OCI-LY1 (cell line): Measurements from ENCODE around the gene NTMT2.

ENCODE experiments used
- H2AFZ ChIP-seq: fragments of 200-600 bp; sonication (generic), shearing (Covaris generic); 2 replicates; pipeline ENCODE4 v1.6.0; 2014; ENCODE audit warnings: antibody characterized with exemption, mild to moderate bottlenecking, low read length
- H3F3A ChIP-seq: fragments of 200-600 bp; sonication (generic), shearing (Covaris generic); 2 replicates; pipeline ENCODE4 v1.6.0; 2014; ENCODE audit warnings: mild to moderate bottlenecking, antibody characterized with exemption, low read length, moderate library complexity; ENCODE audit not compliant: insufficient read depth
- H3K27ac ChIP-seq: fragments of 200-600 bp; sonication (generic); 2 replicates; pipeline ENCODE4 v1.5.1; 2014; ENCODE audit warnings: low read length, mixed run types, mild to moderate bottlenecking, low read depth; ENCODE audit not compliant: poor library complexity, severe bottlenecking
- H3K27me3 ChIP-seq: fragments of 200-600 bp; sonication (generic); 2 replicates; pipeline ENCODE4 v1.6.0; 2014; ENCODE audit warnings: antibody characterized with exemption, mild to moderate bottlenecking, low read length, moderate library complexity; ENCODE audit not compliant: insufficient read depth
- H3K36me3 ChIP-seq: fragments of 200-600 bp; sonication (generic); 2 replicates; pipeline ENCODE4 v1.6.1; 2014; ENCODE audit warnings: mild to moderate bottlenecking, antibody characterized with exemption, low read length, moderate library complexity, mixed read lengths; ENCODE audit not compliant: insufficient read depth
- H3K4me1 ChIP-seq: fragments of 200-600 bp; sonication (generic); 2 replicates; pipeline ENCODE4 v1.5.1; 2014; ENCODE audit warnings: mild to moderate bottlenecking, low read length, moderate library complexity; ENCODE audit not compliant: insufficient read depth, severe bottlenecking
- H3K4me2 ChIP-seq: fragments of 200-600 bp; sonication (generic), shearing (Covaris generic); 2 replicates; pipeline ENCODE4 v1.6.1; 2014; ENCODE audit warnings: low read length
- H3K4me3 ChIP-seq: fragments of 200-600 bp; sonication (generic); 2 replicates; pipeline ENCODE4 v1.5.1; 2014; ENCODE audit warnings: low read length, low read depth, mild to moderate bottlenecking, mixed read lengths; ENCODE audit not compliant: poor library complexity, severe bottlenecking
- H3K79me2 ChIP-seq: fragments of 200-600 bp; shearing (Covaris generic); 2 replicates; pipeline ENCODE4 v1.6.1; 2016; ENCODE audit warnings: mixed run types, low read length, mixed read lengths; ENCODE audit not compliant: insufficient read depth
- H3K9ac ChIP-seq: fragments of 200-600 bp; sonication (generic), shearing (Covaris generic); 2 replicates; pipeline ENCODE4 v1.6.1; 2014; ENCODE audit warnings: mild to moderate bottlenecking, low read length, mixed read lengths
- H3K9me2 ChIP-seq: fragments of 200-600 bp; sonication (generic), shearing (Covaris generic); 2 replicates; pipeline ENCODE4 v1.6.1; 2014; ENCODE audit warnings: low read depth, mild to moderate bottlenecking, low read length, mixed read lengths
- H3K9me3 ChIP-seq: fragments of 200-600 bp; shearing (Covaris generic); 2 replicates; pipeline ENCODE4 v1.6.1; 2014; ENCODE audit warnings: low read length, mixed read lengths
- H4K20me1 ChIP-seq: fragments of 200-600 bp; sonication (generic), shearing (Covaris generic); 2 replicates; pipeline ENCODE4 v1.6.0; 2016; ENCODE audit warnings: mild to moderate bottlenecking, low read length; ENCODE audit not compliant: insufficient read depth
- EZH2 ChIP-seq: fragments of 200-600 bp; sonication (generic), shearing (Covaris generic); IDR thresholded peaks from 2 replicates; pipeline ENCODE4 v1.8.0; 2017; ENCODE audit warnings: borderline replicate concordance, mixed run types, mild to moderate bottlenecking, antibody characterized with exemption, low read length, moderate library complexity, mixed read lengths
- TF ChIP-seq, protein P1 (sequence below): fragments of 200-600 bp; sonication (generic), shearing (Covaris generic); IDR thresholded peaks from 2 replicates; pipeline ENCODE4 v1.5.1; 2017; ENCODE audit warnings: mild to moderate bottlenecking, antibody characterized with exemption, low read length, moderate library complexity, mixed read lengths

NTMT2 gene

GRCh38 chr1:170153417-170153816, 7.7 kb downstream of the NTMT2 start:
- no peaks in the 10 kb centered on the region for H3K9me2 ChIP-seq
- no peak overlapping the region for H3K9ac ChIP-seq
- H3K4me1 ChIP-seq = no peaks in the 10 kb centered on the region
- no peaks in the 10 kb centered on the region for H3K27me3 ChIP-seq
- H2AFZ ChIP-seq = no peak overlapping the region
- H3K79me2 ChIP-seq = no peaks in the 10 kb centered on the region
- H3K36me3 ChIP-seq = no peaks in the 10 kb centered on the region
- no peaks in the 10 kb centered on the region for H3F3A ChIP-seq
- no peak overlapping the region for H3K4me3 ChIP-seq
- no peak overlapping the region for H3K4me2 ChIP-seq
- no peaks in the 10 kb centered on the region for H3K9me3 ChIP-seq
- TF ChIP-seq EZH2 = no peak
- TF ChIP-seq, protein P1, sequence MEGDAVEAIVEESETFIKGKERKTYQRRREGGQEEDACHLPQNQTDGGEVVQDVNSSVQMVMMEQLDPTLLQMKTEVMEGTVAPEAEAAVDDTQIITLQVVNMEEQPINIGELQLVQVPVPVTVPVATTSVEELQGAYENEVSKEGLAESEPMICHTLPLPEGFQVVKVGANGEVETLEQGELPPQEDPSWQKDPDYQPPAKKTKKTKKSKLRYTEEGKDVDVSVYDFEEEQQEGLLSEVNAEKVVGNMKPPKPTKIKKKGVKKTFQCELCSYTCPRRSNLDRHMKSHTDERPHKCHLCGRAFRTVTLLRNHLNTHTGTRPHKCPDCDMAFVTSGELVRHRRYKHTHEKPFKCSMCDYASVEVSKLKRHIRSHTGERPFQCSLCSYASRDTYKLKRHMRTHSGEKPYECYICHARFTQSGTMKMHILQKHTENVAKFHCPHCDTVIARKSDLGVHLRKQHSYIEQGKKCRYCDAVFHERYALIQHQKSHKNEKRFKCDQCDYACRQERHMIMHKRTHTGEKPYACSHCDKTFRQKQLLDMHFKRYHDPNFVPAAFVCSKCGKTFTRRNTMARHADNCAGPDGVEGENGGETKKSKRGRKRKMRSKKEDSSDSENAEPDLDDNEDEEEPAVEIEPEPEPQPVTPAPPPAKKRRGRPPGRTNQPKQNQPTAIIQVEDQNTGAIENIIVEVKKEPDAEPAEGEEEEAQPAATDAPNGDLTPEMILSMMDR = no peak
- H3K27ac ChIP-seq = no peak overlapping the region
- no peaks in the 10 kb centered on the region for H4K20me1 ChIP-seq

DNA sequence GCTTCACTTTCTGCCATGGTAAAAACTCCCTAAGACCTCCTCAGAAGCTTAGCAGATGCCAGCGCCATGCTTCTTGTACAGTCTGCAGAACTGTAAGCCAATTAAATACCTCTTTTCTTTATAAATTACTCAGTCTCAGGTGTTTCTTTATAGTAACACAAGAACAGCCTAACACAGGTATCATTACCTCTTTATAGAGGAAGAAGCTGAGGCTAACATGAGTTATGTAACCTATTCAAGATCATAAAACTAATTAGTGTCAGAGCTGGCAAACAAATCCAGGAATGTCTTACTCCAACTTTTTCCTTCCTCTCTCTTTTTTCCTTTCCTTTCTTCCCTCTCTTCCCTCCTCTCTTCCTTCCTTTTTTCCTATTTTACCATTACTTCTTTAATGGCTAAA, 9.3 kb downstream of the NTMT2 start:
- no peak overlapping the region for H3K4me2 ChIP-seq
- H3K27ac ChIP-seq = no peak overlapping the region
- TF ChIP-seq, protein P1 = no peak
- TF ChIP-seq EZH2 = no peak
- H3K9ac ChIP-seq = no peak overlapping the region
- H3K9me3 ChIP-seq = no peaks in the 10 kb centered on the region
- no peaks in the 10 kb centered on the region for H3K36me3 ChIP-seq
- H3K4me3 ChIP-seq = no peak overlapping the region
- no peak overlapping the region for H2AFZ ChIP-seq
- no peaks in the 10 kb centered on the region for H3K27me3 ChIP-seq
- no peaks in the 10 kb centered on the region for H4K20me1 ChIP-seq
- no peaks in the 10 kb centered on the region for H3F3A ChIP-seq
- H3K79me2 ChIP-seq = no peaks in the 10 kb centered on the region
- no peaks in the 10 kb centered on the region for H3K4me1 ChIP-seq
- H3K9me2 ChIP-seq = no peaks in the 10 kb centered on the region

- no peaks in the 10 kb centered on the region for H3K36me3 ChIP-seq
Observed at GRCh38 chr1:170156594-170156993, 10.8 kb downstream of the NTMT2 start.

More at GRCh38 chr1:170156594-170156993, 10.8 kb downstream of the NTMT2 start:
- Histone ChIP-seq H3K27ac (no peak overlapping the region), H2AFZ (no peak overlapping the region), H3K4me1 (no peaks in the 10 kb centered on the region), H3K79me2 (no peaks in the 10 kb centered on the region), H3K4me2 (no peak overlapping the region), H3K27me3 (no peaks in the 10 kb centered on the region), H3K4me3 (no peak overlapping the region), H3F3A (no peaks in the 10 kb centered on the region), H3K9me2 (no peaks in the 10 kb centered on the region), H3K9me3 (no peaks in the 10 kb centered on the region), H4K20me1 (no peaks in the 10 kb centered on the region), H3K9ac (no peak overlapping the region)
- TF ChIP-seq, protein P1 = no peak
- no peak for TF ChIP-seq EZH2
